Motor neuron (in vitro differentiated cells): ENCODE measurements around the gene NAT16. TPM values are rescaled to one million over a fixed set of nuclear protein-coding genes. Genes with fewer than 3 reads are reported as not detected.
A peak's percentile ranks its signal among the peaks of the same experiment; 100 is the strongest.
"Not testable (repeated sequence)": the region's sequence is repeated elsewhere in the genome, so short reads cannot be mapped to it uniquely, and the experiment has no call there.

ENCODE experiments used
- ATAC-seq, 8 experiments: fragments of 200-7000 bp; cut with Tn5 transposase; replicated peaks in 6 of 8; 2 replicates each; pipeline ENCODE4 v1.8.0; 2021; ENCODE audit warnings: mild to moderate bottlenecking in 8 of 8, moderate library complexity in 8 of 8
- H3K27ac ChIP-seq, 2 donors: fragments of 250-450 bp; sonication (Bioruptor Pico); 2 replicates each; pipeline ENCODE4 v1.9.0; 2021; ENCODE audit warnings: antibody characterized with exemption in 2 of 2, mild to moderate bottlenecking in 2 of 2, moderate library complexity in 1 of 2
- H3K4me1 ChIP-seq, 2 donors: fragments of 250-450 bp; sonication (Bioruptor Pico); replicated peaks in 1 of 2; 2 replicates each; pipeline ENCODE4 v1.6.1; 2021; ENCODE audit warnings: antibody characterized with exemption in 2 of 2, mild to moderate bottlenecking in 2 of 2, moderate library complexity in 1 of 2
- H3K4me3 ChIP-seq, 5 donors: fragments of 250-450 bp; sonication (Bioruptor Pico); 2 replicates each; pipeline ENCODE4 v1.9.0; 2021; ENCODE audit warnings: antibody characterized with exemption in 5 of 5, mild to moderate bottlenecking in 5 of 5, moderate library complexity in 4 of 5
- WGBS, 10 experiments: fragments of 450-650 bp; shearing (Covaris generic); methylation state at CpG; one replicate each; pipeline ENCODE4 v1.0.0; 2022; 5-methylcytosine and 5-hydroxymethylcytosine counted together
- in situ Hi-C, 9 experiments: fragments of 400-800 bp; cut with MboI; loops; one replicate each; pipeline ENCODE4 v1.15.0; 2021; ENCODE audit warnings: low sequenced_read_pairs in 9 of 9, low pct_unique_long_range_greater_than_20kb in 2 of 9; ENCODE audit not compliant: unreplicated experiment in 9 of 9
- total RNA-seq, 8 experiments: library from RNA; unstranded; fragments of 300-600 nt; gene quantifications; 2 replicates each; pipeline versions ENCODE4 v1.2.3 to v1.2.4, GENCODE V29; 2022

The NAT16 gene
- total RNA-seq, 8 experiments from 2014 or later = 0.59 to 4.4 (median 1.6) TPM; not detected in 1

DNA sequence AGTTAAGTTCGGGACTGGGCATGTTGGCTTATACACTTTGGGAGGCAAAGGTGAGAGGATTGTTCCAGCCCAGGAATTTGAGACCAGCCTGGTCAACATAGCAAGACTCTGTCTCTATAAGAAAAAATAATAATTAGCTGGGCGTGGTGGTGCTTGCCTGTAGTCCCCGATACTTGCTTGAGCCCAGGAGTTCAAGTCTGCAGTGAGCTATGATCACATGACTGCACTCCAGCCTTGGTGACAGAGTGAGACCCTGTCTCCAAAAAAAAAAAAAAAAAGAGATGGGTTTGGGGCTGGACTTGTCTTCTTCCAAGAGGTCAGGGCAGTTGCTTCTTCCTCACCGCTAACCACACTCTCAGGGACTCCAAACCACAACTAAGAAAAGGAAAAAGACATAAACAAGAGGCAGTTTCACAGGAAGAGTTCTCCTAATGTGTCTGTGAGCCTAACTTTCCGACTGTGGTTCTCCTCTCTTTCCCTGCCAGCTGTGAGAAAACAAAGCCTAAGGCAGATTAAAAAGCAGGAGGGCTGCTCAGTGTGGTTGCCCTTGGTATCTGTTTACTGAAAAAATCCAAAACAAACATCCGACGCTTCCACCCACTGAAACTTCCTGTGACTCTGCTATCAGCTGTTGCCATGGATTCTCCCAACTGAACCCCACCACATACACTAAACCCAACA, 55.6 kb downstream of the NAT16 start:
- Histone ChIP-seq H3K4me1 (peaks cover 8 to 30% of the 10 kb centered on the region in 2 donors), H3K27ac (peak overlapping the region in 1 of 2 donors; percentile 18), H3K4me3 (no peak overlapping the region)
- in situ Hi-C loops = loop anchor here in 2 of 9 experiments (25.0 kb wide), 1 partner anchor 163 kb away; no protein-coding TSS in a partner anchor
- peak in 4 of 8 experiments; percentile 2 to 16 (median 6) for ATAC-seq
- 14 to 83% (median 46%) methylated on average over 1 to 6 of the region's 7 CpGs; no CpG with 5 or more reads in 2 of the 10 experiments for WGBS, 10 experiments

DNA sequence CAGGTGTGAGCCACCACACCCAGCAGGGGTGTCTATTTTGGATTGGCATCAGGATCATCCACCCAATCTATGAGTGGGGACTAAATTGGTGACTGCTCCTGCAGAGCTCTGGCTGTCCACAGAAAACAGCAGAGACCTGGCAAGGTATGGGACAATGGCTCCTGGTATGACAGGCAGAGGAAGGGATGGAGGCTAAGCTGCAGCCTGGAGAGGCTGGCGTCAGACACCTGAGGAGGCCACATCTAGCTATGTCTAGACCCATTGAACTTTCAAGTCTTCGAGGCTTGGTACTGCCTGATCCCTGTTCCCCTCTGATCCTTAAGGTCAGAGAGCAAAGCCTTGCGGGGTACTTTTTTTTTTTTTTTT, 56.4 kb downstream of the NAT16 start:
- 80 to 93% methylated on average over 2 of the region's 3 CpGs; no CpG with 5 or more reads in 8 of the 10 experiments for WGBS, 10 experiments
- in situ Hi-C loops = no loop called here
- no peak for ATAC-seq
- peaks cover 8 to 30% of the 10 kb centered on the region in 2 donors for H3K4me1 ChIP-seq
- H3K4me3 ChIP-seq = no peak overlapping the region
- no peak overlapping the region for H3K27ac ChIP-seq

GRCh38 chr7:101122933-101123702, 57.0 kb downstream of the NAT16 start:
- Histone ChIP-seq H3K27ac (no peak overlapping the region), H3K4me3 (no peak overlapping the region), H3K4me1 (peaks cover 8 to 30% of the 10 kb centered on the region in 2 donors)
- in situ Hi-C loops = no loop called here
- 69 to 100% (median 95%) methylated on average over 2 to 6 of the region's 11 CpGs; no CpG with 5 or more reads in 4 of the 10 experiments for WGBS, 10 experiments
- ATAC-seq = no peak

GRCh38 chr7:101121991-101122932, 57.8 kb downstream of the NAT16 start:
- 7 to 82% (median 63%) methylated on average over 1 to 9 of the region's 17 CpGs for WGBS, 10 experiments
- Histone ChIP-seq H3K4me3 (no peak overlapping the region), H3K4me1 (peaks cover 8 to 28% of the 10 kb centered on the region in 2 donors), H3K27ac (no peak overlapping the region)
- in situ Hi-C loops = no loop called here
- peak in 7 of 8 experiments; percentile 7 to 59 (median 44) for ATAC-seq

DNA sequence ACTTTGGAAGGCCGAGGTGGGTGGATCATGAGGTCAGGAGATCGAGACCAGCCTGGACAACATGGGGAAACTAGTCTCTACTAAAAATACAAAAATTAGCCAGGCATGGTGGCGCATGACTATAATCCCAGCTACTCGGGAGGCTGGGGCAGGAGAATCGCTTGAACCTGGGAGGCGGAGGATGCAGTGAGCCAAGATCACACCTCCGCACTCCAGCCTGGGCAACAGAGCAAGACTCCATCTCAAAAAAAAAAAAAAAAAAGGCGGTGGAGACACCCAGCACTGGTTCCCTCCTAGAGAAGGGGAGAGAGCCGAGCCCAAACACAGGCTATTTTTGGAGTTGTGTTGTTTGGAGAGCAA, 58.5 kb downstream of the NAT16 start:
- 53 to 100% (median 93%) methylated on average over 1 to 3 of the region's 9 CpGs; no CpG with 5 or more reads in 3 of the 10 experiments for WGBS, 10 experiments
- H3K27ac ChIP-seq, in situ Hi-C loops, H3K4me3 ChIP-seq, ATAC-seq: not testable (repeated sequence)
- peaks cover 6 to 21% of the 10 kb centered on the region in 2 donors for H3K4me1 ChIP-seq

Other genes with a start within 250 kb of the NAT16 start
- gene MUC3A, start 230.8 kb downstream of the NAT16 start, total RNA-seq = 1 to 10 TPM in 2 of 8 experiments, under 1 TPM in 5, not detected in 1; 0.11 to 2.2 (median 0.72) TPM
- 1 to 10 TPM in 7 of 8 experiments, under 1 TPM in 1; 0.43 to 9.6 (median 1.9) TPM for gene MUC12, start 210.7 kb downstream of the NAT16 start, total RNA-seq
- gene MUC17, start 160.2 kb downstream of the NAT16 start, total RNA-seq = 1 to 10 TPM in 1 of 8 experiments, under 1 TPM in 6, not detected in 1; 0.04 to 1.2 (median 0.17) TPM
- 10 to 100 TPM in 4 of 8 experiments, 1 to 10 TPM in 4; 1.4 to 20.0 (median 7.2) TPM for gene TRIM56, start 94.8 kb downstream of the NAT16 start, total RNA-seq
- gene SERPINE1, start 53.2 kb downstream of the NAT16 start, total RNA-seq = 100 to 1,000 TPM in 1 of 8 experiments, 10 to 100 TPM in 1, 1 to 10 TPM in 2, under 1 TPM in 4; 0.05 to 128 (median 0.93) TPM
- 100 to 1,000 TPM in 2 of 8 experiments, 10 to 100 TPM in 6; 46.8 to 135 (median 77.0) TPM for gene AP1S1, start 25.8 kb downstream of the NAT16 start, total RNA-seq
- gene VGF, start 14.7 kb downstream of the NAT16 start, total RNA-seq = 100 to 1,000 TPM in 1 of 8 experiments, 10 to 100 TPM in 4, 1 to 10 TPM in 1, under 1 TPM in 2; 0.36 to 101 (median 13.7) TPM
- gene MOGAT3, start 20.7 kb upstream of the NAT16 start, total RNA-seq = under 1 TPM in 2 of 8 experiments, not detected in 6; 0.15 to 0.62 TPM
- gene PLOD3, start 37.3 kb upstream of the NAT16 start, total RNA-seq = 10 to 100 TPM; 10.9 to 97.3 (median 28.1) TPM
- gene ZNHIT1, start 37.9 kb upstream of the NAT16 start, total RNA-seq = 100 to 1,000 TPM in 4 of 8 experiments, 10 to 100 TPM in 4; 73.6 to 132 (median 97.9) TPM
- 10 to 100 TPM in 1 of 8 experiments, 1 to 10 TPM in 7; 2.5 to 12.2 (median 4.8) TPM for gene CLDN15, start 57.5 kb upstream of the NAT16 start, total RNA-seq
- 100 to 1,000 TPM; 137 to 231 (median 187) TPM for gene FIS1, start 64.8 kb upstream of the NAT16 start, total RNA-seq
- 10 to 100 TPM; 17.9 to 94.9 (median 33.5) TPM for gene IFT22, start 141.5 kb upstream of the NAT16 start, total RNA-seq
- gene COL26A1, start 182.6 kb upstream of the NAT16 start, total RNA-seq = 10 to 100 TPM in 5 of 8 experiments, 1 to 10 TPM in 1, under 1 TPM in 1, not detected in 1; 0.87 to 50.5 (median 11.1) TPM